ENCODE measurements around the gene LRRC7.

- TF ChIP-seq, protein P1, sequence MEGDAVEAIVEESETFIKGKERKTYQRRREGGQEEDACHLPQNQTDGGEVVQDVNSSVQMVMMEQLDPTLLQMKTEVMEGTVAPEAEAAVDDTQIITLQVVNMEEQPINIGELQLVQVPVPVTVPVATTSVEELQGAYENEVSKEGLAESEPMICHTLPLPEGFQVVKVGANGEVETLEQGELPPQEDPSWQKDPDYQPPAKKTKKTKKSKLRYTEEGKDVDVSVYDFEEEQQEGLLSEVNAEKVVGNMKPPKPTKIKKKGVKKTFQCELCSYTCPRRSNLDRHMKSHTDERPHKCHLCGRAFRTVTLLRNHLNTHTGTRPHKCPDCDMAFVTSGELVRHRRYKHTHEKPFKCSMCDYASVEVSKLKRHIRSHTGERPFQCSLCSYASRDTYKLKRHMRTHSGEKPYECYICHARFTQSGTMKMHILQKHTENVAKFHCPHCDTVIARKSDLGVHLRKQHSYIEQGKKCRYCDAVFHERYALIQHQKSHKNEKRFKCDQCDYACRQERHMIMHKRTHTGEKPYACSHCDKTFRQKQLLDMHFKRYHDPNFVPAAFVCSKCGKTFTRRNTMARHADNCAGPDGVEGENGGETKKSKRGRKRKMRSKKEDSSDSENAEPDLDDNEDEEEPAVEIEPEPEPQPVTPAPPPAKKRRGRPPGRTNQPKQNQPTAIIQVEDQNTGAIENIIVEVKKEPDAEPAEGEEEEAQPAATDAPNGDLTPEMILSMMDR (conservative IDR thresholded peaks at IDR 0.05 in 1 of 2, IDR thresholded peaks at IDR 0.05 in 1 of 2; ENCODE audit: low read depth in 1 of 2, low read length in 2 of 2) = no peak
- TF ChIP-seq EZH2 (IDR thresholded peaks at IDR 0.05; ENCODE audit: low read length, missing control alignments) = no peak
Measured at GRCh38 chr1:70033936-70034335, 466.2 kb downstream of the LRRC7 start.

All from fibroblast of lung (primary cell).